Transverse colon (tissue), 4 donors: ENCODE measurements around the gene NFKB1. TPM values are rescaled to one million over a fixed set of nuclear protein-coding genes. Genes with fewer than 3 reads are reported as not detected.
"Not testable (repeated sequence)": the region's sequence is repeated elsewhere in the genome, so short reads cannot be mapped to it uniquely, and the experiment has no call there.

Experiments used
- DNase-seq: peaks from one replicate; pipeline ENCODE4 v3.0.0-alpha.2; 2019
- H3K27ac ChIP-seq, 4 donors: fragments of 200-600 bp; sonication (generic); 2 replicates each; pipeline ENCODE4 v1.5.1; 2016 to 2018; ENCODE audit warnings: inconsistent platforms in 4 of 4
- H3K27me3 ChIP-seq: fragments of 200-600 bp; sonication (generic); 2 replicates; pipeline ENCODE4 v1.5.1; 2017; ENCODE audit warnings: inconsistent platforms
- H3K36me3 ChIP-seq, 4 donors: fragments of 200-600 bp; sonication (generic); 2 replicates each; pipeline ENCODE4 v1.5.1; 2017 to 2019; ENCODE audit warnings: inconsistent platforms in 4 of 4
- H3K4me1 ChIP-seq, 4 donors: fragments of 200-600 bp; sonication (generic); 2 replicates each; pipeline ENCODE4 v1.5.1; 2017 to 2020; ENCODE audit warnings: inconsistent platforms in 4 of 4
- H3K4me3 ChIP-seq, 4 donors: fragments of 200-600 bp; sonication (generic); 1 replicate in 1 of 4; 2 replicates in 3 of 4; pipeline versions ENCODE4 v1.5.1 to v1.6.1; 2017 to 2019; ENCODE audit warnings: inconsistent platforms in 4 of 4
- H3K9me3 ChIP-seq, 2 donors: fragments of 200-600 bp; sonication (generic); 2 replicates each; pipeline ENCODE4 v1.5.1; 2017 to 2019; ENCODE audit warnings: inconsistent platforms in 2 of 2
- CTCF ChIP-seq, 5 experiments: fragments of 200-600 bp in 3 of 5; fragments of 450-650 bp in 2 of 5; sonication (generic) in 3 of 5; IDR thresholded peaks; 1 replicate in 2 of 5; 2 replicates in 3 of 5; pipeline ENCODE4 v1.5.1; 2016 to 2017; ENCODE audit warnings: antibody characterized with exemption in 5 of 5, inconsistent platforms in 3 of 5, mild to moderate bottlenecking in 2 of 5, moderate library complexity in 1 of 5
- EP300 ChIP-seq: sonication (generic); formaldehyde crosslinking; IDR thresholded peaks from one replicate; pipeline ENCODE4 v1.6.1; 2017; ENCODE audit warnings: antibody characterized with exemption, low read depth
- POLR2A ChIP-seq: fragments of 450-650 bp; IDR thresholded peaks from one replicate; pipeline ENCODE4 v1.6.1; 2016; ENCODE audit warnings: antibody characterized with exemption, mild to moderate bottlenecking, moderate library complexity
- POLR2AphosphoS5 ChIP-seq, 3 donors: sonication (generic); formaldehyde crosslinking; IDR thresholded peaks; one replicate each; pipeline ENCODE4 v1.6.1; 2016; ENCODE audit warnings: antibody characterized with exemption in 3 of 3
- WGBS, 2 donors: methylation state at CpG; one replicate each; pipeline ENCODE4 v1.1.5; 2018; ENCODE audit warnings: low coverage in 1 of 2; 5-methylcytosine and 5-hydroxymethylcytosine counted together
- in situ Hi-C, 4 donors: fragments of 200-750 bp; cut with MboI; loops; one replicate each; pipeline versions ENCODE4 v1.15.0 to v1.15.1; 2017; ENCODE audit warnings: low sequenced_read_pairs in 3 of 4, low pct_ligation_motif_present in 1 of 4, low pct_unique_long_range_greater_than_20kb in 1 of 4
- intact Hi-C: fragments of 100-400 bp; cut with DNase I; formaldehyde crosslinking; loops from one replicate; pipeline ENCODE4 v1.15.1; 2023; ENCODE audit warnings: low total_unique reads
- total RNA-seq, 4 donors: library from RNA; depleted of rRNA; stranded (reverse); fragments of >200 nt; gene quantifications; one replicate each; pipeline ENCODE4 v1.1.0, GENCODE V29; 2016

NFKB1 gene
- total RNA-seq, 4 donors from 2014 or later: 20.9 to 35.8 (median 25.2) TPM

- H3K9me3 ChIP-seq: no peaks in the 10 kb centered on the region
- in situ Hi-C loops: no loop called here
- no peak overlapping the region for H3K4me3 ChIP-seq
- no peaks in the 10 kb centered on the region for H3K27me3 ChIP-seq
- no peak for TF ChIP-seq POLR2A
- TF ChIP-seq CTCF (IDR thresholded peaks at IDR 0.05): no peak
- no peak for TF ChIP-seq EP300
- no peak for TF ChIP-seq POLR2AphosphoS5 (IDR thresholded peaks at IDR 0.05)
- DNase-seq: no peak
- WGBS, 2 donors: 90 to 93% methylated on average over 2 to 3 of the region's 3 CpGs
- intact Hi-C loops: no loop called here
- H3K27ac ChIP-seq: no peak overlapping the region
- H3K36me3 ChIP-seq: no peaks in the 10 kb centered on the region
- H3K4me1 ChIP-seq: peaks cover 0 to 13% (median 10%) of the 10 kb centered on the region in 4 donors
These were observed 23.5 kb upstream of the NFKB1 start for GRCh38 chr4:102477657-102478056.

- H3K4me3 ChIP-seq: no peak overlapping the region
- no peaks in the 10 kb centered on the region for H3K27me3 ChIP-seq
- TF ChIP-seq POLR2A (no peak), POLR2AphosphoS5 (IDR thresholded peaks at IDR 0.05) (no peak), EP300 (no peak)
- 82% methylated on average over 7 of the region's 7 CpGs; no CpG with 5 or more reads in 1 of the 2 donors for WGBS, 2 donors
- DNase-seq: no peak
- intact Hi-C loops: no loop called here
- H3K4me1 ChIP-seq: peaks cover 0 to 8% (median 7%) of the 10 kb centered on the region in 4 donors
- H3K36me3 ChIP-seq: no peaks in the 10 kb centered on the region
- no peak overlapping the region for H3K27ac ChIP-seq
- H3K9me3 ChIP-seq: no peaks in the 10 kb centered on the region
- in situ Hi-C loops: no loop called here
These were observed 23.0 kb upstream of the NFKB1 start for GRCh38 chr4:102478186-102478585.

- H3K9me3 ChIP-seq, H3K4me3 ChIP-seq, H3K27ac ChIP-seq, H3K4me1 ChIP-seq, in situ Hi-C loops, H3K27me3 ChIP-seq, DNase-seq, intact Hi-C loops, H3K36me3 ChIP-seq: not testable (repeated sequence)
- 87 to 100% methylated on average over 1 to 2 of the region's 2 CpGs for WGBS, 2 donors
These were observed 21.3 kb upstream of the NFKB1 start for GRCh38 chr4:102479832-102480231.

- Histone ChIP-seq H3K27me3 (no peaks in the 10 kb centered on the region), H3K4me1 (no peaks in the 10 kb centered on the region), H3K9me3 (no peaks in the 10 kb centered on the region), H3K4me3 (no peak overlapping the region), H3K36me3 (no peaks in the 10 kb centered on the region), H3K27ac (no peak overlapping the region)
- no peak for DNase-seq
- in situ Hi-C loops (no loop called here), intact Hi-C loops (no loop called here)
- WGBS, 2 donors: 95% methylated on average over 17 of the region's 17 CpGs; no CpG with 5 or more reads in 1 of the 2 donors
- no peak for TF ChIP-seq CTCF (IDR thresholded peaks at IDR 0.05)
- TF ChIP-seq POLR2A: no peak
- TF ChIP-seq POLR2AphosphoS5 (IDR thresholded peaks at IDR 0.05): no peak
- TF ChIP-seq EP300: no peak
These were observed 18.0 kb upstream of the NFKB1 start for GRCh38 chr4:102483120-102483519.

- H3K27ac ChIP-seq, H3K36me3 ChIP-seq, H3K4me3 ChIP-seq, H3K4me1 ChIP-seq, H3K9me3 ChIP-seq, H3K27me3 ChIP-seq, in situ Hi-C loops, intact Hi-C loops, DNase-seq: not testable (repeated sequence)
- 83 to 92% methylated on average over 6 to 19 of the region's 19 CpGs for WGBS, 2 donors
These were observed 17.0 kb upstream of the NFKB1 start for GRCh38 chr4:102483990-102484692.
